ENCODE results near the gene APOBEC3H.

APOBEC3H gene

GRCh38 chr22:39114112-39114511, 17.1 kb downstream of the APOBEC3H start:
- no peak for FAIRE-seq

DNA sequence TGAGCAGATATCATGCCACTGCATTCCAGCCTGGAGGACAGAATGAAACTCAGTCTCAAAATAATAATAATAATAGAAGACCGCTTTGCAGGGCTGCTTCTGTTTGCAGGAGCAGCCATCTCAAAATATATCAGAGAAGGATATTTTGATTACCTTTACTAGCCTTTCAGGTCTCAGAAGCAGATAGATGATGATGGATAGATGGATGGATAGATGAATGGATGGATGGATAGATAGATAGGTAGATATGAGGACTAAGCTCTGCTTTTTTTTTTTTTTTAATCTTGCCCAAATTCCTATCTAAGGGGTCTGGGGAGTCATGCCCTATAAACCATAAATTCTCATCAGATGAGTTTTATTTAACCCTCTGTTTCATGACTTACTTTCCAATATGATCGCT, 18.5 kb downstream of the APOBEC3H start:
- FAIRE-seq: no peak

GRCh38 chr22:39115977-39116621, 19.1 kb downstream of the APOBEC3H start:
- FAIRE-seq: no peak

DNA sequence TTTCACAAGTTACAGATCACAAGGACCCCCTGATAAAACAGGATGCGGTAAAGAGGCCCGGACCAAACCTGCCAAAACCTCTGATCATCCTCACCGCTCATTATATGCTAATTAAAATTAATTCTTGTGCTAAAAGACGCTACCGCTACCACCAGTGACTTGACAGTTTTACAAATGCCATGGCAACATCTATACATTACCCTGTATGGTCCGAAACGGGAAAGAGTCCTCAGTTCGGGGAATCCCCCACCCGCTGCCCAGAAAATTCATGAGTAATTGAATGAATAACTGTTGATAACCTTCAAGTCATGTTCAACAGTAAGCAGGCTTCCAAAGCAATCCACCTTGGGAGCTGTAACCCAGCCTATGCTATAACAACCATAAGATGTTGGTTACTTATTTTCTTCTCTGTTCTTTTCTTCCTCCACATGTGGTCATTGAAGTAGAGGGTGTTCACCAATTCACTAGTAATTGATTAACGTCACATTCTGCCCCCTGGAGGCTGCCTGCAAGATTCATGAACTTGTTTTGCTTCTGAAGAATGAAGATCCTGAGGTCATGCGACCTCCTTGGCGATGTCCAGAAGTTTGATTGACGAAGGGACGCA, 20.6 kb downstream of the APOBEC3H start:
- no peak for FAIRE-seq

DNA sequence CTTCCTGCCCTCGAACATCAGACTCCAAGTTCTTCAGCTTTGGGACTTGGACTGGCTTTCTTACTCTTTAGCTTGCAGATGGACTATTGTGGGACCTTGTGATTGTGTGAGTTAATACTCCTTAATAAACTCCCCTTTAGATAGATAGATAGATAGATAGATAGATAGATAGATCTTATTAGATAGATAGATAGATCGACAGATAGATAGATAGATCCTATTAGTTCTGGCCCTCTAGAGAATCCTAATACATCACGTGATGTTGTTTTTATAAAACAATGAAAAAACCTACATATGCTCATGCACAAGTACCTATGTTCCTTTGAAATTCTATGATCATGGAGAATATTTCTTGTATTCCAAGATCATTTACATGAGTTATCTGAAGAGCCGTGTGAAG, 23.9 kb downstream of the APOBEC3H start:
- no peak for FAIRE-seq

- FAIRE-seq: no peak
Measured at GRCh38 chr22:39122772-39123470, 25.9 kb downstream of the APOBEC3H start.

GRCh38 chr22:39123751-39124581, 26.9 kb downstream of the APOBEC3H start:
- FAIRE-seq: no peak

GRCh38 chr22:39125622-39126021, 28.6 kb downstream of the APOBEC3H start:
- FAIRE-seq: no peak

- FAIRE-seq: no peak
Measured at GRCh38 chr22:39128508-39128907, 31.5 kb downstream of the APOBEC3H start.

DNA sequence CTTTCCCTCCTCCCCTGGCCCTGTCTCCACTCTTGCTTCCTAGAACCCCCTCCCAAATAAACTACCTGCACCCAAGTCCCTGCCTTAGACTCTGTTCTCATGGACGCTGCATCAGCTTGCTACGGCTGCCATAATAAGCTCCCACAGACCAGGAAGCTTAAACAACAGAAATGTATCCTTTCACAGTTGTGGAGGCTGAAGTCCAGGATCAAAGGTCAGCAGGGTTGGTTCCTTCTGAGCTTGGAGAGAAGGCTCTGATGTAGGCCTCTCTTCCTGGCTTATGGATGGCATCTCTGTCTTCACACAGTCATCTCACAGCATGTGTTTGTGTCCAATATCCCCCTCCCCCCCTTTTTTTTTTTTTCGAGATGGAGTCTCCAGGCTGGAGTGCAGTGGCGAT, 32.0 kb downstream of the APOBEC3H start:
- FAIRE-seq: no peak

DNA sequence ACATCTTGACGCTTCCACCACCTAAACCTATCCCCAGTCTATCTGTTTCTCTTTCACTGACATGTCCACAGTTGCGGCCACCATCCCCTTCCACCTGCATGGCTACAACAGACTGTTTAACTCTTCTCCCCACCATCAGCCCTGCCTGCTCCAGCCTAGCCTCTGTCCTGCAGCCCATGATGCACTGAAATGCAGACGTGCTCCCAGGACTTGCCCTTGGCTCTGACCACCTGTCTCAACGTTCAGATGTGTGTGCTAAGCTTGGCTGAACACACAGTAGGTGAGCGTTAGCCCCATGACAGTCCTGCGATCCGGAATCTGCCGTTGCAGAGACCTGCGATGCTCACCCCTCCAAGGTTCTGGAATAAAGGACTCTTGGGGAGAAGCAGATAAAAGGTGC, 32.7 kb downstream of the APOBEC3H start:
- FAIRE-seq: no peak

- FAIRE-seq: no peak
Measured at GRCh38 chr22:39130152-39130704, 33.2 kb downstream of the APOBEC3H start.

DNA sequence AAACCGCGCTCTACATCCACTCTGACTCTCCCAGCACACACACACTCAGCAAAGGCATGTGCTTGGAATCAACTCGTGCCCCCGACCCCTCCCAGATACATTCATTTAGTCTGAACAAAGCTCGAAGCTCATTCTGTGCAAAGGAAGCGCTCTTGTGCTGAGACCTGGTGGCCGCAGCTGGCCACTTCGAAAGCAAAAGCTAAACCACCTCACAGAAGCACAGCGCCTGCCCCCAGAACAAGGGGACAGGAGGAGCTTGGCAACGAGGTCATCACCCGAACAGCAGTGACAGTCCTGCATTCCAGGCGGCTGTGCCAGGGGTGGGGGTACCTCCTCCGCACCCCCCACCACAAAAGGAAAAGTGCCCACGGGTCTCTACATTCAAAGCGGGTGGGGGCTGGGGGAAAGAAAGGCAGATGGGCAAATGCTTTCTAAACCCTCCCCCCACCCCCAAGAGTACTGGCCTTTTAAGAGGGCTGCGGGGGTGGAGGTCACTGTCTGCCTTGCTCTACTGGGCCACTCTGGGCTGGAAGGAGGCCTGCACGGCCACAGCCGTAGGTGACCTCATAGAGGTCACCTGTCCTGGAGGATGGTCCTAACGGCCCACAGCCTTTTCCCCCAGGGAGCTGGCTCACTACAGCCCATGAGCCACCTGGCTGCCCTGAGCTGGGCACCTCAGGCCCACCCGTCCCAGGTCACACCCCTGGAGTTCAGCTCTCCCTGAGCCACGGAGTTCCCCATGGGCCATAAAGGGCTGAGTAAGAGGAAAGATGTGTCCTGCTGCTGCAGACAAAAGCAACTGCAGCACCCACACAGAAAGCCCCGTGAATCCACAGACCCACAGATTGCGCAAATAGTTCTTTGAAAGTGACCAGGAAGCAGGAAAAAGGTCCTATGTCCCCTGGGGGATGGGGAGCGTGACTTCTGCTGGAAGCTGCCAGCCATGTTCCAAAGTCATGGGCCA, 34.1 kb downstream of the APOBEC3H start:
- no peak for FAIRE-seq

- FAIRE-seq: no peak
Measured at GRCh38 chr22:39132281-39132680, 35.2 kb downstream of the APOBEC3H start.

GRCh38 chr22:39132871-39133524, 36.0 kb downstream of the APOBEC3H start:
- no peak for FAIRE-seq

GRCh38 chr22:39133871-39134270, 36.8 kb downstream of the APOBEC3H start:
- no peak for FAIRE-seq

DNA sequence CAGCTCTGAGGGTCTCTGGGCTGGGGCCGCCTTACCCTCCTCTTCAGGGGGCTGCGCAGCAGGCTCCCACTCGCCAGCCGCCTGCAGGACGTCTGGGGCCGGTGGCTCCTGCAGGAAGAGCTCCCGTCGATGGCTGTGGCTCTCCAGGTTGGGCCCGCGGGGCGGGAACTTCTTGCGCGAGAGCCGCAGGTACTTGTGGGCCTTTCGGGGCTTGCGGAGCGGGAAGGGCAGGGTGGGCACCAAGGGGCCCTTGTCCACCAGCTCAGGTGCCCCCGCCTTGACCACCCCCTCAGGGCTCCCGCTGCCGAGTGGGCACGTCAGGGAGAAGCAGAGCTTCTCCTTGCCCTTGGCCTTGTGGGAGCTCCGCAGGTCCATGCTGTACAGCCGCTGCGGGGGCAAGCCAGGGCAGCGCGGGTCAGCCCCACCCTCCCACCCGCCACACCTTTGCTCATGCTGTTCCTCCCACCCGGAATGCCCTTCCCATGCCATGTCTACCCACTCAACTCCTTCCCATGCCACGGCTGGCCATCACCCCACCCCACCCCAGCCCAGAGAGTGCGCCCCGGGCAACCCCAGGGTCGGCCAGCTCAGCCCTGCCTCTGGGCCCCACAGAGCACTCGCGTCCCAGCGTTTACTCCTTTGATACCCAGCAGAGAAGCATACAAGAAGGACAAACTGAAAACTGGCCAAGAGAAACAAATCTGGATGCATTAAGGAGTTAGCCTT, 37.5 kb downstream of the APOBEC3H start:
- no peak for FAIRE-seq

DNA sequence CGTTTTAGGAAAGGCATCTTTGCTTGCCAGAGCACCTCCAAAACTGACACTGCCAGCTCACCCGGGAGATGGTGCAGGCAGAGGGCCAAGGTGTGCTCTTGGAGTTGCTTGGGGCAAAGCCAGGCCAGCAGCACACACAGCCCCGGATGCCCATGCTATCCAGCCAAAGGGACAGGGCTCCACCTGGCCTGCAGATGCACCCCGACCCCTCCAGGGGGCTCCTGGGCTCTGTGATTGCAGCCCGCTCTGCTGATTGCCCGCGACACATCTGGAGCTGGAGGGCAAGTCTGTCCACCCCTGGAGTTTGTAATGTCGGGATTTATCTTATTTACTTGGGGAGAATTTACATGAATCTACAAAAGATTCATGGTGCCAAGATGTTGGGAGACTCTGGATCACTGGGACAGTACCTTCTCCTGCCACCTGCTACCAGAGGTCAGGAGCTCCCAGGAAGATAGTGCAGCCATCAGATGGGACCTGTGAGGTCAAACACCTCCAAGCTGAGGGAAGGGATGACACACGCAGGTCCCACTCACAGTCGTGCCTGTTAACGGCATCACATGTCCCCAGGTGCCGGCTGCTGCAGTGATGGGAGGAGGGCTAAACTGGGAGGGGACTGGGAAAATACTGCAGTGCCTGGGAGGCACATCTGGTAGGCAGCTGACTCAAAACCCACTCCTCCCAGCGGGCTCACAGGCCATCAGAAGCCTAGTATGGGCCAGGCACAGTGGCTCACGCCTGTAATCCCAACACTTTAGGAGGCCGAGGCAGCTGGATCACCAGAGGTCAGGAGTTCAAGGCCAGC, 38.2 kb downstream of the APOBEC3H start:
- no peak for FAIRE-seq

GRCh38 chr22:39136317-39136716, 39.3 kb downstream of the APOBEC3H start:
- FAIRE-seq: no peak
